MG63 (cell line): ENCODE results near the gene ALKBH5. TPM values are rescaled to one million over a fixed set of nuclear protein-coding genes. Genes with fewer than 3 reads are reported as not detected.

ENCODE experiments used
- DNase-seq: peaks from one replicate; pipeline ENCODE4 v3.0.0-alpha.2; 2020
- H3K27me3 ChIP-seq: fragments of 250-450 bp; sonication (Bioruptor Pico); 2 replicates; pipeline ENCODE4 v1.5.1; 2020; ENCODE audit warnings: mild to moderate bottlenecking, moderate library complexity
- H3K36me3 ChIP-seq: fragments of 250-450 bp; sonication (Bioruptor Pico); 2 replicates; pipeline ENCODE4 v1.5.1; 2020; ENCODE audit warnings: mild to moderate bottlenecking, moderate library complexity
- H3K4me3 ChIP-seq: fragments of 250-450 bp; sonication (Bioruptor Pico); 2 replicates; pipeline ENCODE4 v1.5.1; 2020; ENCODE audit warnings: mild to moderate bottlenecking, moderate library complexity
- H3K9me3 ChIP-seq: fragments of 250-450 bp; sonication (Bioruptor Pico); 2 replicates; pipeline ENCODE4 v1.5.1; 2020; ENCODE audit warnings: mild to moderate bottlenecking, moderate library complexity
- total RNA-seq: library from RNA; depleted of rRNA; stranded (reverse); fragments of >200 nt; shearing (Covaris generic); gene quantifications from 2 replicates; pipeline ENCODE4 v1.2.3, GENCODE V29; 2014; ENCODE audit warnings: low replicate concordance; rRNA removed

ALKBH5 gene
- 50.5 and 63.5 TPM in 2 replicates for total RNA-seq

DNA sequence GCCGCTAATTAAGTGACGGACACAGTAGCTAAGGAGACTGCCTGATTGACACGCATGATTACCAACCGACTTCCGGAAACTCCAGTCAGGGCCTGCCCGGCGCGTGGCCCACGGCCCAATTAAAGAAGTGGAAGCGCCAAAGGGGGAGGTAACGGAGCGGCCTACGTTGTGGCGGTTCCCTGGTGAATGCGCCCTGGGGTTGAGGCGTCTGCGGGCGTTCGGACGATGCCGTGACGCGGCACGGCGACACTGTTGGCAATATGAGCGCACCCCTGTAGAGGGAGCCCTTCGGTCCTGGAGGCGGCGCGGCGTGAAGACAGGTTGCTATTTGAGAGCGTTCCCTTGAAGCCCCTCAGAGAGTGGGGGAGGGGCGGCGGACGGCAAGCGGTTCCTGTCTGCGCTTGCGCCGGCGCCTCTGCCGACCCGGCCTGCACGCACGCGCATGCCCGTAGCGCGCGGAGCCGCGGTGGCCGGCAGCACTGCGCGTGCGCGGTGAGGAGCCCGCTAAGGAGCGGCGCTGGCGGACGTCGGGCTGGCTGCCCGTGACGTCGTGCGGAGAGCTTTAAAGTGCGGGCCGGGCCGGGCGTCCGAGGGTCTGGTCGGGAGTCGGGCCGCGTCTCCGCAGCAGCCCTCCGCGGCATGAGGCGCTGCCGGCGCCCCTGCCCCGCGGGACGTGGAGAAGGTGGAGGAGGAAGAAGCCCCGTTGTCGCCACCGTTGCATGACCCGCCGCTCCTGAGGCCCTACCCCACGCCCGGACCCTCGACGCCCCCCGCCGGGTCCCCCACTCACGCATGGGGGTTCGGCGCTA is at the start of gene ALKBH5:
TSS of gene ALKBH5 (plus strand) at position 495 of the 809 bp plus-strand sequence. CDS start 416 bp downstream, outside the sequence.
- DNase-seq = peak; percentile 96
- peaks cover 29% of the 10 kb centered on the region for H3K36me3 ChIP-seq

DNA sequence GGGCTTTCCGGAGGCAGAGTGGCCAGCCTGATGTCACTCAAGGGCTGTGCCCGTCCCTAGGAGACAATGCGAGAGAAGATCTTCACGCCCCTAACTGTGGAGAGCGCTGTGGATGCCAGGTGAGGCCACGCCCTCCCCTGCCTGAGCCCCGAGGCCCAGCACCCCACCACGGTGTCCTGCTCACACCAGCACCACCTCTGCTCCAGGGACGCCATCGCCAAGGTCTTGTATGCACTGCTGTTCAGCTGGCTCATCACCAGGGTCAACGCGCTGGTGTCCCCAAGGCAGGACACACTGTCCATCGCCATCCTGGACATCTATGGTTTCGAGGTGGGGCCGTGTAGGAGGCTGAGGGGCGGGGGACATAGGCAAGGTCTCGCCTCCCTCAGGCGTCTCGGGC is 47.3 kb upstream of the ALKBH5 start:
- Histone ChIP-seq H3K4me3 (no peak overlapping the region), H3K36me3 (no peaks in the 10 kb centered on the region), H3K27me3 (no peaks in the 10 kb centered on the region), H3K9me3 (no peaks in the 10 kb centered on the region)
- DNase-seq = no peak

More for the DNA sequence above, at the start of gene ALKBH5:
- Histone ChIP-seq H3K9me3 (no peaks in the 10 kb centered on the region), H3K27me3 (no peaks in the 10 kb centered on the region), H3K4me3 (peak within 1 kb of the TSS; percentile 80)

DNA sequence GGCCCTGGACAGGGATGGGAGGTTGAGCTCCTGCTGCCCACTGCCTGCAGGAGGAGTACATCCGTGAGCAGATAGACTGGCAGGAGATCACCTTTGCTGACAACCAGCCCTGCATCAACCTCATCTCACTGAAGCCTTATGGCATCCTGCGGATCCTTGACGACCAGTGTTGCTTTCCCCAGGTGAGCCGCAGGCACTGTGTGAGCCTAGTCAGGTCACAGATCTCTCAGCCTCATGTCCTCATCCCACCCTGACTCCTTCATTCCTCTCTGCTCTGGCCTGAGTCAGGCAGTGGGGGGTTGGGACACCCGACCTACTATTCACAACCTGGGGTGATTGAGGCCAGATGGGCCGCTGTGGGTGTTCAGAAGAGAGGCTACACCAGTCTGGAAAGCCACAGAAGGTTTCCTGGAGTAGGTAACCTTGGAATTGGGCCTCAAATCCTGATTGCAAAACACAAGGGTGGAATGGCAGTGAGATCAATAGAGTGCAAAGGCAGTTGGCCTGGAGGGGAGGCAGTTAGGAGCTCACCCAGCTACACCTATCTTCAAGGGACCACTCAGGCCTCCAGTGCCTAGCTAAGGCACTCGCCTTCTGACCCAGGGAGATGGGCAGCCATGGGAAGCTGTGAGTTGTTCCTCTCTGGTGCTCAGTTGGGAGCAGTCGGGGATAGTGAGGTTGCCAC is 45.4 kb upstream of the ALKBH5 start:
- DNase-seq = no peak
- Histone ChIP-seq H3K9me3 (no peaks in the 10 kb centered on the region), H3K36me3 (no peaks in the 10 kb centered on the region), H3K27me3 (no peaks in the 10 kb centered on the region), H3K4me3 (no peak overlapping the region)

DNA sequence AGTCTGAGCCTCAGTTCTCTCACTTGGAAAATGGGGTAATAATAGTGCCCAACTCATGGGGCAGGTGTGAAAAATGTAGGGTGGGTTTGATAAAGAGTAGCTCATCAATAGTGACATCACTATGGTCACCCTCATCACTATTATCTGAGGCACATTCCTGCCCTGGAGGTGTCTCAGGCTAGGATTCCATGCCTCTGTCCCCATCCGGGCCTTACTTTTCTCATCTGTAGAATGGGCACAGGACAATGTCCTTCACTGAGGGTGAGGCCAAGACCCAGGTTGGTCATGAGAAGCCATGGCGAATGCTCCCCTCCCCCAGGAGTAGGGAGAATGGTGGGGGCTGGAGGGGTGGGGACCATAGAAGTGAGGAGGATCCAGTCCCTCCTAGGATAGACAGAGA is 44.5 kb upstream of the ALKBH5 start:
- no peaks in the 10 kb centered on the region for H3K36me3 ChIP-seq
- no peak for DNase-seq

DNA sequence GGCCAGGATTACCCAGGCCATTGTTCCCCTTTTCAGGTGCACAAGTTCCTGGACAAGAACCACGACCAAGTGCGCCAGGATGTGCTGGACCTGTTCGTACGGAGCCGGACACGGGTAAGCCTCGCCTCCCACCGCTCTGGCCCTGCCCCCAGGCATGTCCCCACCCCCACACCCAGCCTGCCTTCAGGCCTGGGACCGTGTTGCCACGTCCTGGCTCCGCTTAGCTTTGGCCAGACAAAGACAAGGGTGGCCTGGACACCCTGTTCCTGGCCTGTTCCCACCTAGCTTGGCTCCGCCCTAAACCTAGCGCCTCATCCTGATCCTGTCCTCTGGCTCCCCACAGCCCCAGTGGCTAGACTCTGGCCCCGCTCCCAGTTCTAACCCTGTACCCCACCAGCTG is 44.1 kb upstream of the ALKBH5 start:
- Histone ChIP-seq H3K27me3 (no peaks in the 10 kb centered on the region), H3K36me3 (no peaks in the 10 kb centered on the region), H3K4me3 (no peak overlapping the region), H3K9me3 (no peaks in the 10 kb centered on the region)
- no peak for DNase-seq

More for the DNA sequence above, 44.5 kb upstream of the ALKBH5 start:
- Histone ChIP-seq H3K4me3 (no peak overlapping the region), H3K9me3 (no peaks in the 10 kb centered on the region), H3K27me3 (no peaks in the 10 kb centered on the region)

DNA sequence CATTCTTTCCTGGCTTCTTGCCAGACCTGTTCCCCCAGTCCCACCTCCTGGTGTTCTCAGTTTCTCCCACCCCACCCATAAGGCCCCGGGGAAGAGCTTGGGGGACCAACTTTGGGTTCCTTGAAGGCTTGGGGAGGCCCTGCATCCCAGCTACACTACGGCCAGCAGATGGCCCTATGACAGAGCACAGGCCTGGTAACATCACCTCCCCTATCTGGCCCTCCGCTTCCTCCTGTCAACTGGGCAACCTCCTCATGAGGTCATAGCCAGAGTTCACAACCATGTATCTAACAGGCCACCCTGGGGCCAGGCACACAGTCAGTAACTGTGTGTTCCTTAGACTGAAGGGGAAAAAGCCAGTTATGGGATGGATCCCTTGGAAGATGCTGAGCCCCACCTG is 43.7 kb upstream of the ALKBH5 start:
- DNase-seq = peak; percentile 15
- H3K36me3 ChIP-seq = no peaks in the 10 kb centered on the region
- H3K4me3 ChIP-seq = no peak overlapping the region
- H3K9me3 ChIP-seq = no peaks in the 10 kb centered on the region
- H3K27me3 ChIP-seq = no peaks in the 10 kb centered on the region

DNA sequence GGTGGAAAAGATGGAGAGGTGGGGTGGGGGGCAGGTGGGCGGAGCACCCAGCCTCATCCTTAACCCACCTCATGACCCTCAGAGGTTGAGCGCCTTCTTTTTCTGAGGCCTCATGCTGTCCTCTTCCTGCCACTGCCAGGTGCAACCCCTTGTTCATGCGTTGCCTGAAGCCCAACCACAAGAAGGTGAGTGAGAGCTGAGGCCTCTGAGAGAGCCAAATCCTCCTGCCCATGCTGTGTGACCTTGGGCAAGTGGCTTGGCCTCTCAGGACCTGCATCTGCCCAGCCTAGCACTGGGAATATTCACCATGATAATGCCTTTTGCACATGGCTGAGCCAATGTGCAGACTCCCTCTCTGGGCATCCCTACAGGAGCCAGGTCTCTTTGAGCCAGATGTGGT is 43.0 kb upstream of the ALKBH5 start:
- H3K4me3 ChIP-seq = no peak overlapping the region
- no peaks in the 10 kb centered on the region for H3K27me3 ChIP-seq
- H3K9me3 ChIP-seq = no peaks in the 10 kb centered on the region
- no peak for DNase-seq
- H3K36me3 ChIP-seq = no peaks in the 10 kb centered on the region

DNA sequence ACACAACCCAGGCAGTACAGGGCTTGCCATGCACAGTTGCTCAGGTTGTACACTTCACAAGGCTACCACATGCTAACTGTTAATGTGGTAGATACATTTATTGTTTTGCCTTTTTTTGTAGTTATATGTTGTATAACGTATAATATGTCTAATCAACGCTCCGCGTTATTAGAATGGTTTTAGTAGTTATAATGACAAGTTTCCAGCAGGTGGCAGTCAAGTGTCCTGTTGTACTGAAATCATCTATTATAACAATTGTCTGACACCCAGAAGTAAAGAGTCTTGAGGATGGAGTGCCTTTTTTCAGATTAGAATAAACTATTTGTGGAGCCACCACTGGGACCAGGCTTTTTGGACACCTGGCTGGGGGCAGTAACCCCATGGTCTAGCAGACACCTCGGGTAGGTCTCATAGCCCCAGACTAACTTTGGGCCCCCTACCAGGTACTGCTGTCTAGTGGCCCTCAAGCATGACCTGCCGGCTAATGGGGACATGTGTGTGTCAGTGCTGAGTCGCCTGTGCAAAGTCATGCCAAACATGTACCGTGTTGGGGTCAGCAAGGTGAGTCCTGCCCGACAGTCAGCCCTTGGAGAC is 42.3 kb upstream of the ALKBH5 start:
- H3K4me3 ChIP-seq = no peak overlapping the region
- H3K9me3 ChIP-seq = no peaks in the 10 kb centered on the region
- DNase-seq = no peak
- H3K36me3 ChIP-seq = no peaks in the 10 kb centered on the region
- no peaks in the 10 kb centered on the region for H3K27me3 ChIP-seq

DNA sequence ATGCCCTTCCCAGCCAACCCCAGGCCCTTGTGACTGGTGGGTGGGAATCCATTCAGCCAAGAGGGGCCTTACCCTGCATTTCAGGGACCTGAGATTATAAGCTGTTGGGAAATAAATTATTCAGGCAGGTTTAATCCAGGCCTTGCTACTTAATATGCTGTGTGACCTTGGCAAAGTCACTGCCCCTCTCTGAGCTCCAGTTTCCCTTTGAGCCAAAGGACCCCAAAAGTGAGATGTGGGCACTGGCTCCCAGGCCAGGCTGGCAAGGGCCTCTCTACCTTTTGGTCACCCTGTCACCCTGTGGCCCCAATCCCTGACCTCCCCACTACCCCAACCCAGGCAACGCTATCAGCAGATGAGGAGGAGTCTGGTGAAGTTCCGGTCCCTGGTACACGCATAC is 41.2 kb upstream of the ALKBH5 start:
- no peaks in the 10 kb centered on the region for H3K36me3 ChIP-seq
- H3K27me3 ChIP-seq = no peaks in the 10 kb centered on the region
- H3K4me3 ChIP-seq = no peak overlapping the region
- DNase-seq = no peak
- no peaks in the 10 kb centered on the region for H3K9me3 ChIP-seq

DNA sequence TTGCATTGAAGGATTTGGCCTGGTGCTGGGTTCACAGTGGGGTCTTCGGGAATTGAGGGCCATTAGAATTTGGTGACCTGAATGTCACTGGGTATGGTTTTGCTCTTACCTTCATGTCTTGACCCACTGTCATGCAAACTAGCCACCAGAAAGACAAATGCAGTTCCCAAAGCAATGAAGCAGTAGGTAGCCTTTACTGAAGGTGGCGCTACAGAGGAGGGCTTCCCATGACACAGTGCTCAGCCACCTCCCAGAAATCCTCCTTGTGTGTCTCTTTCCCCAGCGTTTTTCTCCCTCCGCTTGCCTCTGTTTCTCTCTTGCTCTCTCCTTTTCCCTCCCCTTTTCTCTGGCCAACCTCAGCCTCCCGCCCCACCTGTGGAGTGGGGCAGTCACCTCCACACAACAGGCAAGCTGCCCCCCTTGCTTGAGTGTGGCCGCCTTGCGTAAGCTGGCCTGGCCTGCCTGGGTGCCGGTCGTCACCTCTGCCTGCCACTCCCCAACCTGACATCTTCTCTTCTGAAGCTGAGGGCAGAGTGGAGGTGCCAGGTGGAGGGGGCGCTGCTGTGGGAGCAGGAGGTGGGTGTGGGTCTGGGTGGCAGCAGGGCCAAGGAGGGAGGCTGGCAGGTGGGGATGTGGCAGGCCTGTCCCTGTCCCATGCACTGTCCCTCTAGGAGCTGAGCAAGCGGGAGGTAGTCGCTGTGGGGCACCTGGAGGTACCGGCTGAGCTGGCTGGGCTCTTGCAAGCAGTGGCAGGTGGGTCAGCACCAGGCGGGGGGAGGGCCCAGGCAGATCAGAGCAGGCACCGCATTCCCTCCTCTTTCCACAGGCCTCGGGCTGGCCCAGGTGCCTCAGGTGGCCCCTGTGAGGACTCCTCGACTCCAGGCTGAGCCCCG is 40.3 kb upstream of the ALKBH5 start:
- H3K36me3 ChIP-seq = no peaks in the 10 kb centered on the region
- H3K4me3 ChIP-seq = no peak overlapping the region
- DNase-seq = no peak
- H3K27me3 ChIP-seq = no peaks in the 10 kb centered on the region
- H3K9me3 ChIP-seq = no peaks in the 10 kb centered on the region

DNA sequence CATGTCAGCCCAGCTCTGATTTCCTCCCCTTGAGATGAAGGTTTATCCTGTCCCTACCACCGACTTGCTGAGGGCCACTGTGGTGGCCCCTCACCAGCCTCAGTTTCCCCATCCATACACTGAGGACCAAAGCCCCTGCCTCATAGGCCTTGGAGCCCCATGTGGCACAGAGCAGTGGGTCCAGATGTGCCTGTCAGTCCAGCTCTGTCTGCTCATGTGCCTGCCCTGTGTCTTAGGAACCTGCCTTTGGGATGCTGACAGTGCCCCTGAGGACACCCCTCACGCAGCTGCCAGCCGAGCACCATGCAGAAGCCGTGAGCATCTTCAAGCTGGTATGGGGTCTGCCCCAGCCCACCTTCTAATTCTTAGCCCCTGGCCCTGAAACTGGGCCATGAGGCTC is 39.4 kb upstream of the ALKBH5 start:
- DNase-seq = no peak
- no peaks in the 10 kb centered on the region for H3K36me3 ChIP-seq
- no peak overlapping the region for H3K4me3 ChIP-seq
- no peaks in the 10 kb centered on the region for H3K9me3 ChIP-seq
- no peaks in the 10 kb centered on the region for H3K27me3 ChIP-seq

DNA sequence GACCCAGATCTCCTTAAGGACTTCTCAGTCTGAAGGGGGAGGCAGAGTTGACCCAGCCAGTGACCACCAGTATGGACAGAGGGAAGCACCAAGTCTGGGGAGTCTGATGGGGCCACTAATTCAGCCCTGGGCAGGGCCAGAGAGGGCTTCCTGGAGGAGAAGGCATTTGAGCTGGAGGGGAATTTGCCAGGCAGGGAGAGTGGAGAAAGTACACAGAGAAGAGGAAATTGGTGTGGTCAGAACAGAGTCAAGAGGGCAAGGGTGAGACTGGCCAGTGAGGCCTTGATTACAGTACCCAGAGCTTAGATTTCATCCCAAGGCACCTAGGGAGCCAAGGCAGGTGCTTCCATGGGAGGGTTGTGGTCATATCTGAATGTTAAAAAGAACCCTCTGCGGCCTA is 38.8 kb upstream of the ALKBH5 start:
- H3K4me3 ChIP-seq = no peak overlapping the region
- H3K9me3 ChIP-seq = no peaks in the 10 kb centered on the region
- no peaks in the 10 kb centered on the region for H3K27me3 ChIP-seq
- no peaks in the 10 kb centered on the region for H3K36me3 ChIP-seq
- no peak for DNase-seq

DNA sequence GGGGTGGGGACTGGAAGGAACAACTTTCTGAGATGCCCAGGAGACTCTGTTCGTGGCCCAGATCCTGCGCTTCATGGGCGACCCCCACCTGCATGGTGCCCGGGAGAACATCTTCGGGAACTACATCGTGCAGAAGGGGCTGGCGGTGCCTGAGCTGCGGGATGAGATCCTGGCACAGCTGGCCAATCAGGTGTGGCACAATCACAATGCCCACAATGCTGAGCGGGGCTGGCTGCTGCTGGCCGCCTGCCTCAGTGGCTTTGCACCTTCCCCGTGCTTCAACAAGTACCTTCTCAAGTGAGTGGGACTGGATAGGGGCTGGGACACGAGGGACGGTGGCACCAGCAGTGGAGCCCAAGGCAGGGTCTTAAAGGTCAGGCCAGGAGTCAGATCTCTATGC is 37.8 kb upstream of the ALKBH5 start:
- Histone ChIP-seq H3K27me3 (no peaks in the 10 kb centered on the region), H3K36me3 (no peaks in the 10 kb centered on the region), H3K9me3 (no peaks in the 10 kb centered on the region), H3K4me3 (no peak overlapping the region)
- no peak for DNase-seq

DNA sequence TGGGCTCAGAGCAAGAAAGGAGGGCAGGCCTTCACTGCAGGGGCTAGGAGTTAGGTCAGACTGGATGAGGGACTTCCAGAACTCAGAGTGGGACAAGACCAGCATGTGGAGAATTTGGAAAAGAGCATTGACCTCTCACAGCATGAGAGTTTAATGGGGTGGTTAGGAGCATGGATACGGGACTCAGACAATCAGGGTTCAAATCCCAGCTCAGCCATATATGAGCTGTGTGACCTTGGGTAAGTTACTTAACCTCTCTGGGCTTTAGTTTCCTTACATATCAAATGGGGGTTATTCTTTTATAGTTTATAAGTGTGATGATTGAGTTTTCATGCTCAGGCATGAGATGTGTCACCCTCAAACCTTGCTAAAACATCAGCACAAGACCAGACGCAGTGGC is 37.4 kb upstream of the ALKBH5 start:
- no peaks in the 10 kb centered on the region for H3K27me3 ChIP-seq
- no peak overlapping the region for H3K4me3 ChIP-seq
- H3K36me3 ChIP-seq = no peaks in the 10 kb centered on the region
- no peaks in the 10 kb centered on the region for H3K9me3 ChIP-seq
- DNase-seq = no peak

DNA sequence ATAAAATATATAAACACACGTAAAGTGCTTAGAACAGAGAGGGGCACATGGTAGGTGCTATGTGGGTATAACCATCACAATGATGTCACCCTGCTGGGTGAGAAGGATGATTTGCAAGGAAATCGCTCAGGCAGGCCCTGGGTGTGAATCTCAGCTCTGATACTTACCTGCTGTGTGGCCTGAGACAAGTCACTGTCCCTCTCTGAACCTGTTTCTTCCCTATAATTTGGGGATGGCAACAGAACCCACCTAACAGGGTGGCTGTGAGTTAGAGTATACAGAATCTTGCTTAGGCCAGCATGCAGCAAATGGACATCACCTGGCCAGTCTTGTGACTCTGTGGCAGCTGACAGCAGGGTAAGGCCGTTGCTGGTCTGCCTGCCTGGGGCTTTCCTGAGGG is 36.6 kb upstream of the ALKBH5 start:
- no peaks in the 10 kb centered on the region for H3K9me3 ChIP-seq
- no peak overlapping the region for H3K4me3 ChIP-seq
- no peaks in the 10 kb centered on the region for H3K27me3 ChIP-seq
- no peaks in the 10 kb centered on the region for H3K36me3 ChIP-seq
- no peak for DNase-seq

DNA sequence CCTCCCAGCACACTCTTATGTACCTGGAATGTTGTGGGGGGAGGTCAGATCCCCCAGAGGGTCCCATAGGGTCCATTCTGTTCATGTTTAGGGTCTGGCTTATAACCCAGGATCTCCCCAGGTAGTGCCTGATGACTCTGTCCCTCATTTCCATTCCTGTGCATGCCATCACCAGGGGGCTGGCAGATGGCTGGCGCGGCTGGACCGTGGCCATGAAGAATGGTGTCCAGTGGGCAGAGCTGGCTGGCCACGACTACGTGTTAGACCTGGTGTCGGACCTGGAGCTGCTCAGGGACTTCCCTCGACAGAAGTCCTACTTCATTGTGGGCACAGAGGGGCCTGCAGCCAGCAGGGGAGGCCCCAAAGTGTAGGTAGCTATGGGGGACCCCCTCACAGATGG is 35.0 kb upstream of the ALKBH5 start:
- no peak for DNase-seq
- Histone ChIP-seq H3K9me3 (no peaks in the 10 kb centered on the region), H3K36me3 (no peaks in the 10 kb centered on the region), H3K27me3 (no peaks in the 10 kb centered on the region), H3K4me3 (no peak overlapping the region)

DNA sequence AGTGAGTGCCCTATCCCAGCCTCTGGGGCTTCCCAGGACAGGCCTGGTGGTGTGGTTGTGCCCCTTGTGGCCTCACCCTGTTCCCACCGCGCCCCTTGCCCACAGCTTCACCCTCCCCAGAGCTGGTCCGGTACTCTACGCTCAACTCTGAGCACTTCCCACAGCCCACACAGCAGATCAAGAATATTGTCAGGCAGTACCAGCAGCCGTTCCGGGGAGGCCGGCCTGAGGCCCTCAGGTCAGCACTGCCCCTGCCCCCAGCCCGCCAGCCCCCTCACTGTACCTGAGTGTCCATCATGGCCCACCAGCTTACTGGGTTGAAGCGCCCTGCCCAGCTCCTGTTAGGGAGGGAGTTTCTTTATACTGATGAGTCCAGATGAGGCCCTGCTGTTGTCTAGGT is 32.3 kb upstream of the ALKBH5 start:
- no peaks in the 10 kb centered on the region for H3K36me3 ChIP-seq
- no peaks in the 10 kb centered on the region for H3K27me3 ChIP-seq
- DNase-seq = no peak
- H3K4me3 ChIP-seq = no peak overlapping the region
- no peaks in the 10 kb centered on the region for H3K9me3 ChIP-seq
